ENCODE data around the gene LY6G5C.

DNA sequence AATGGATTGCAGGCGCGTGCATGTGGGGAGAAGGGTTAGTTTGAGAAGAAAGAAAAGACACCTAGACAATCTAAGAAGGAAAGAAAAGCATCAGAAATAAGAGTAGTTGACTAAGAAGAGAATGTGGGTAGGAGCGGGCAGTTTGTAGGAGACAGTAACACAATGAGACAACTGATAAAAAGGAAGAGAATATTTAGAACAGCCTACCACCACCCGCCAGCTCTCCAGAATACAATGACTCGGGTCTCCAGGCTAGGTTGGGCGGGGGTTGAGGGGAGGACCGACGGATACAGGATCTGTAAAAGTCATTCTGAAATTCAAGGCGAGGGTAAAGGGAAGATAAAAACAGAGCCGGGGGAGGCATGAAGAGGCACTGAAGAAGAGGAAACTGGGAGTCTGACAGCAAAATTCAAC lies 21.5 kb upstream of the LY6G5C start:
- TF ChIP-seq CTCF (IDR thresholded peaks at IDR 0.05) (no peak), REST (IDR thresholded peaks at IDR 0.05; ENCODE audit: insufficient read depth in 1 of 2, low read depth in 2 of 2, low read length in 1 of 2) (0 out of 4 replicates have a peak, but pooled peaks of 1 of the 2 experiments have one; percentile 3), POLR2AphosphoS5 (IDR thresholded peaks at IDR 0.05; ENCODE audit: low read depth, low read length) (no peak), SIN3A (IDR thresholded peaks at IDR 0.05; ENCODE audit: borderline replicate concordance, insufficient read depth, low read depth, low read length) (no peak)

Measured in Panc1 (cell line).